H1 (cell line): Measurements from ENCODE around the gene SYK. TPM values are rescaled to one million over a fixed set of nuclear protein-coding genes. Genes with fewer than 3 reads are reported as not detected.

Experiments
- CTCF ChIA-PET: fragments of 300-600 bp; sonication (Branson Sonifier 250); formaldehyde crosslinking; loops from one replicate; lab custom pipeline; 2021; ENCODE audit not compliant: partially characterized antibody; lab: Charles Lee
- POLR2A ChIA-PET: fragments of 300-600 bp; sonication (Branson Sonifier 250); formaldehyde crosslinking; loops from one replicate; lab custom pipeline; 2021; ENCODE audit warnings: inconsistent platforms; ENCODE audit not compliant: partially characterized antibody; lab: Charles Lee
- DNase-seq, 2 experiments: peaks; one replicate each; pipeline versions ENCODE4 v3.0.0 to v3.0.0-alpha.2; 2010 to 2022; ENCODE audit warnings: low spot score in 2 of 2, low read depth in 1 of 2, mixed read lengths in 1 of 2
- FAIRE-seq: peaks from 2 replicates; lab custom pipeline; 2011; peaks lifted over from hg19 to GRCh38; lab: Jason Lieb, UNC
- H2AFZ ChIP-seq: 2 replicates; pipeline ENCODE4 v1.8.1; 2012; ENCODE audit warnings: low read length, inconsistent platforms
- H2AK5ac ChIP-seq: 2 replicates; pipeline ENCODE4 v1.6.1; 2013; ENCODE audit warnings: low read depth, low read length
- H2BK120ac ChIP-seq: replicated peaks from 2 replicates; pipeline ENCODE3; 2013; ENCODE audit warnings: low read depth, low read length, inconsistent platforms
- H2BK12ac ChIP-seq: 2 replicates; pipeline ENCODE4 v1.6.1; 2013; ENCODE audit warnings: low read depth, low read length
- H2BK15ac ChIP-seq: 2 replicates; pipeline ENCODE4 v1.6.1; 2013; ENCODE audit warnings: low read length
- H2BK20ac ChIP-seq: 2 replicates; pipeline ENCODE4 v1.6.1; 2013; ENCODE audit warnings: low read length
- H2BK5ac ChIP-seq: 2 replicates; pipeline ENCODE4 v1.6.1; 2013; ENCODE audit warnings: low read depth, low read length
- H3K14ac ChIP-seq: 2 replicates; pipeline ENCODE4 v1.6.1; 2013; ENCODE audit warnings: inconsistent platforms; ENCODE audit not compliant: insufficient read length
- H3K18ac ChIP-seq: 2 replicates; pipeline ENCODE4 v1.6.1; 2013; ENCODE audit warnings: low read length; ENCODE audit errors: extremely low read depth
- H3K23ac ChIP-seq: 2 replicates; pipeline ENCODE4 v1.6.1; 2013; ENCODE audit warnings: inconsistent platforms; ENCODE audit not compliant: insufficient read length
- H3K23me2 ChIP-seq: 2 replicates; pipeline ENCODE4 v1.6.1; 2013; ENCODE audit warnings: low read depth, low read length
- H3K27ac ChIP-seq: 2 replicates; pipeline ENCODE4 v1.6.1; 2011; ENCODE audit warnings: low read depth, low read length, inconsistent platforms
- H3K27me3 ChIP-seq, 4 experiments: replicated peaks in 1 of 4; 1 replicate in 1 of 4; 2 replicates in 3 of 4; pipeline versions ENCODE4 v1.6.1 to v1.8.1; 2011 to 2013; ENCODE audit warnings: low read length in 3 of 4, mild to moderate bottlenecking in 3 of 4, inconsistent platforms in 2 of 4, mixed read lengths in 2 of 4, moderate library complexity in 1 of 4; ENCODE audit not compliant: control insufficient read depth in 3 of 4, insufficient read depth in 3 of 4; ENCODE audit errors: extremely low read depth in 1 of 4
- H3K36me3 ChIP-seq, 4 experiments: 2 replicates each; pipeline versions ENCODE4 v1.6.1 to v1.8.1; 2011 to 2013; ENCODE audit warnings: mild to moderate bottlenecking in 4 of 4, low read length in 3 of 4, moderate library complexity in 2 of 4, control low read depth in 1 of 4, inconsistent platforms in 1 of 4; ENCODE audit not compliant: insufficient read depth in 4 of 4, control insufficient read depth in 2 of 4
- H3K4ac ChIP-seq: replicated peaks from 2 replicates; pipeline ENCODE3; 2013; ENCODE audit warnings: low read length, low read depth, mixed read lengths, inconsistent platforms; ENCODE audit not compliant: insufficient read length
- H3K4me1 ChIP-seq, 4 experiments: replicated peaks in 1 of 4; 1 replicate in 1 of 4; 2 replicates in 3 of 4; pipeline versions ENCODE4 v1.6.1 to v1.8.1; 2011 to 2013; ENCODE audit warnings: low read length in 3 of 4, inconsistent platforms in 2 of 4, mixed read lengths in 1 of 4; ENCODE audit not compliant: insufficient read depth in 4 of 4, control insufficient read depth in 3 of 4
- H3K4me2 ChIP-seq, 2 experiments: 2 replicates each; pipeline versions ENCODE4 v1.6.1 to v1.8.1; 2011 to 2013; ENCODE audit warnings: low read depth in 2 of 2, low read length in 2 of 2, control low read depth in 1 of 2, inconsistent platforms in 1 of 2, mild to moderate bottlenecking in 1 of 2; ENCODE audit not compliant: insufficient read depth in 1 of 2
- H3K4me3 ChIP-seq, 4 experiments: fragments of 200-600, 300-600 bp in 1 of 4; sonication (generic), shearing (Covaris generic), sonication (Bioruptor Twin) in 1 of 4; 2 replicates each; pipeline versions ENCODE4 v1.5.1 to v1.8.1; 2011 to 2016; ENCODE audit warnings: low read length in 4 of 4, low read depth in 3 of 4, control low read depth in 2 of 4, inconsistent platforms in 2 of 4, mild to moderate bottlenecking in 2 of 4, mixed read lengths in 1 of 4, moderate library complexity in 1 of 4; ENCODE audit not compliant: insufficient read depth in 2 of 4; ENCODE audit errors: extremely low read depth in 1 of 4
- H3K56ac ChIP-seq: replicated peaks from 2 replicates; pipeline ENCODE3; 2013; ENCODE audit warnings: low read depth, mild to moderate bottlenecking, mixed read lengths, low read length, inconsistent platforms; ENCODE audit not compliant: insufficient read length
- H3K79me1 ChIP-seq: 2 replicates; pipeline ENCODE4 v1.6.1; 2013; ENCODE audit warnings: low read depth, low read length, control low read depth
- H3K79me2 ChIP-seq, 2 experiments: 2 replicates each; pipeline versions ENCODE4 v1.6.1 to v1.8.1; 2012 to 2013; ENCODE audit warnings: low read length in 2 of 2, mild to moderate bottlenecking in 2 of 2, inconsistent platforms in 1 of 2; ENCODE audit not compliant: insufficient read depth in 2 of 2, control insufficient read depth in 1 of 2
- H3K9ac ChIP-seq, 4 experiments: replicated peaks in 1 of 4; 1 replicate in 1 of 4; 2 replicates in 3 of 4; pipeline versions ENCODE4 v1.6.1 to v1.8.1; 2011 to 2013; ENCODE audit warnings: low read depth in 3 of 4, low read length in 3 of 4, control low read depth in 2 of 4, mild to moderate bottlenecking in 2 of 4, moderate library complexity in 2 of 4, inconsistent platforms in 1 of 4; ENCODE audit errors: extremely low read depth in 1 of 4
- H3K9me3 ChIP-seq, 2 experiments: 2 replicates each; pipeline versions ENCODE4 v1.6.1 to v1.8.1; 2012 to 2013; ENCODE audit warnings: mild to moderate bottlenecking in 2 of 2, moderate library complexity in 2 of 2, control low read depth in 1 of 2, inconsistent platforms in 1 of 2, low read depth in 1 of 2, low read length in 1 of 2, mixed read lengths in 1 of 2; ENCODE audit not compliant: insufficient read depth in 2 of 2
- H4K20me1 ChIP-seq, 2 experiments: replicated peaks in 1 of 2; 2 replicates each; pipeline versions ENCODE3 to v1.8.1; 2011 to 2013; ENCODE audit warnings: inconsistent platforms in 2 of 2, low read length in 2 of 2, mild to moderate bottlenecking in 1 of 2; ENCODE audit not compliant: insufficient read depth in 2 of 2, control insufficient read depth in 1 of 2
- H4K5ac ChIP-seq: 2 replicates; pipeline ENCODE4 v1.6.1; 2013; ENCODE audit warnings: low read length, low read depth, mixed read lengths, inconsistent platforms; ENCODE audit not compliant: insufficient read length
- H4K8ac ChIP-seq: 2 replicates; pipeline ENCODE4 v1.8.0; 2013; ENCODE audit warnings: mild to moderate bottlenecking, moderate library complexity, low read length, inconsistent platforms; ENCODE audit not compliant: insufficient read depth; ENCODE audit errors: extremely low read depth
- H4K91ac ChIP-seq: replicated peaks from 2 replicates; pipeline ENCODE3; 2013; ENCODE audit warnings: low read length, mixed read lengths, inconsistent platforms; ENCODE audit not compliant: insufficient read length
- CHD2 ChIP-seq: IDR thresholded peaks from 2 replicates; pipeline ENCODE4 v1.6.1; 2012; ENCODE audit warnings: low read length, improper control_type of control experiment
- PHF8 ChIP-seq: fragments of 200-600 bp; sonication (generic); conservative IDR thresholded peaks from 2 replicates; pipeline ENCODE4 v1.7.1; 2012; ENCODE audit warnings: low read depth, mild to moderate bottlenecking, inconsistent platforms, low read length, moderate library complexity
- POLR2AphosphoS5 ChIP-seq: IDR thresholded peaks from 2 replicates; pipeline ENCODE4 v1.6.1; 2011; ENCODE audit warnings: low read depth, low read length
- TEAD4 ChIP-seq: IDR thresholded peaks from 2 replicates; pipeline ENCODE4 v1.6.1; 2012; ENCODE audit warnings: low read depth, low read length, inconsistent platforms, mixed read lengths
- WGBS, 2 experiments: shearing (Covaris generic) in 1 of 2; methylation state at CpG; one replicate each; pipeline versions ENCODE4 v1.1.6 to v1.1.7; 2013 to 2015; ENCODE audit warnings: low lambda C conversion rate in 2 of 2, mixed read lengths in 2 of 2, inconsistent platforms in 1 of 2, low coverage in 1 of 2, missing lambda C conversion rate in 1 of 2; ENCODE audit not compliant: insufficient replicate concordance in 2 of 2, insufficient coverage in 1 of 2, insufficient read length in 1 of 2; ENCODE audit errors: extremely low coverage in 1 of 2, missing lambda C conversion rate in 1 of 2; 5-methylcytosine and 5-hydroxymethylcytosine counted together
- polyA plus RNA-seq, 7 experiments: library from polyadenylated mRNA; depleted of rRNA in 3 of 7; stranded (reverse) in 5 of 7; unstranded in 2 of 7; fragments of >200 nt in 5 of 7; fragments of 200-250 nt in 2 of 7; gene quantifications; 1 replicate in 5 of 7; 2 replicates in 1 of 7; 4 replicates in 1 of 7; pipeline versions ENCODE4 v1.2.1 to v1.2.3, GENCODE V29; 2011 to 2013; ENCODE audit warnings: missing spikeins in 2 of 7, mixed read lengths in 2 of 7
- total RNA-seq: library from RNA; stranded (reverse); fragmentation: NEBNext Ultra II Directional; extraction: Animal tissue kit (Norgen Biotek cat#: 25700); gene quantifications from 2 replicates; pipeline ENCODE4 v1.2.1, GENCODE V29; 2021
- TF ChIP-seq, protein P1 (sequence below): IDR thresholded peaks from 2 replicates; pipeline ENCODE4 v1.6.1; 2012; ENCODE audit warnings: inconsistent platforms

Gene SYK
- total and polyA plus RNA-seq, 2 of the 8 experiments (the other 6 are each of a cell fraction or from before 2014, with no cell fraction given): 1.5 to 4.4 TPM

DNA sequence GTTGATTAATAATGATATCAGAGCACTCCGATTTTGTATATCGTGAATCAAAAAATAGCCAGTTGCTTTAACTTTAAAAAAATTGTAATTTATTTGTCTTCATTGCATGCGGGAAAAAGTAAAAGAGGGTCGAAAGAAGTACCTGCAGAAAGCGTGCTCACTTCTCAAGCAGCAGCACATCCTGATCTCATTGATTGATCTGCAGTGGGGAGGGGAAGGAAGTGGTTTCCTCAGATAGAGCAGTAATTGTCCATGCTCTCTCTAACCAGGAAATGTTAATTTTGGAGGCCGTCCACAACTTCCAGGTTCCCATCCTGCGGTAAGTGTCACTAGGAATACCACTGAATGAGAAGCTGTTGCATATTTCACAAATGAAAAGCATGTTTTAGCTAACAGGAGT is 63.2 kb downstream of the SYK start:
- TF ChIP-seq, protein P1, sequence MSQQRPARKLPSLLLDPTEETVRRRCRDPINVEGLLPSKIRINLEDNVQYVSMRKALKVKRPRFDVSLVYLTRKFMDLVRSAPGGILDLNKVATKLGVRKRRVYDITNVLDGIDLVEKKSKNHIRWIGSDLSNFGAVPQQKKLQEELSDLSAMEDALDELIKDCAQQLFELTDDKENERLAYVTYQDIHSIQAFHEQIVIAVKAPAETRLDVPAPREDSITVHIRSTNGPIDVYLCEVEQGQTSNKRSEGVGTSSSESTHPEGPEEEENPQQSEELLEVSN: no peak
- TF ChIP-seq POLR2AphosphoS5 (no peak), PHF8 (no peak), CHD2 (no peak), TEAD4 (no peak)
- 85% methylated on average over 7 of the region's 7 CpGs; no CpG with 5 or more reads in 1 of the 2 experiments for WGBS, 2 experiments
- Histone ChIP-seq H3K27me3 (no peaks in the 10 kb centered on the region), H3K9ac (no peak overlapping the region), H3K27ac (no peak overlapping the region), H3K4me1 (no peaks in the 10 kb centered on the region), H3K79me2 (no peaks in the 10 kb centered on the region), H3K9me3 (no peaks in the 10 kb centered on the region), H4K5ac (no peak overlapping the region), H2BK12ac (no peak overlapping the region), H4K91ac (no peak overlapping the region), H3K23me2 (no peaks in the 10 kb centered on the region), H2BK20ac (no peak overlapping the region), H3K4me3 (no peak overlapping the region), H2BK5ac (no peak overlapping the region), H2AFZ (no peak overlapping the region), H3K56ac (no peak overlapping the region), H2BK15ac (no peak overlapping the region), H3K18ac (no peak overlapping the region), H4K8ac (no peak overlapping the region), H3K4me2 (no peak overlapping the region), H3K79me1 (no peaks in the 10 kb centered on the region), H3K36me3 (no peaks in the 10 kb centered on the region), H3K14ac (no peak overlapping the region), H4K20me1 (no peaks in the 10 kb centered on the region), H2BK120ac (no peak overlapping the region), H3K4ac (no peak overlapping the region), H2AK5ac (no peak overlapping the region), H3K23ac (no peak overlapping the region)
- DNase-seq: no peak
- ChIA-PET CTCF (interaction anchor here (0.9 to 1.3 kb wide), 4 partner anchors 64 to 509 kb away, joined by 3 to 4 read pairs (median 3); partner anchors contain the start of gene SYK), POLR2A (no interaction called here)
- FAIRE-seq: peak; percentile 13
